ENCODE results near the gene SLC44A2.

SLC44A2 gene

DNA sequence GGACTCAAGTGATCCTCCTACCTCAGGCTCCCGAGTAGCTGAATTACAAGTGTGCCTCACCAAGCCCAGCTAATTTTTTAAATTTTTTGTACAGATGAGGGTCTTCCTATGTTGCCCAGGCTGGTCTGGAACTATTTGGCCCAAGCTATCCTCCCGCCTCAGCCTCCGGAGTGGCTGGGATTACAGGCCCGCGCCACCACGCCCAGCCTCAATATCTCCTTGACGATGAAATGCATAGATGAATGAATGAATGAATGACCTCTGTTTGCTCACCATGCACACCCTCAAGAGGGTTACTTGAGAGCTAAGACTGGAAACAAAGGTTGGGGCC is 23.4 kb upstream of the SLC44A2 start:
- H3K4me1 Mint-ChIP-seq: peaks cover 22% of the 10 kb centered on the region
- H3K27me3 Mint-ChIP-seq: no peaks in the 10 kb centered on the region
- no peak for DNase-seq (ENCODE audit: low spot score in 2 of 2)
- peak overlapping the region; percentile 99 for H3K4me3 Mint-ChIP-seq
- H3K27ac Mint-ChIP-seq (ENCODE audit: low read depth): no peak overlapping the region
- H3K9me3 Mint-ChIP-seq: no peaks in the 10 kb centered on the region
- peaks cover 29% of the 10 kb centered on the region for H3K36me3 Mint-ChIP-seq (ENCODE audit: insufficient read depth)
- no peak for ATAC-seq (replicated peaks; ENCODE audit: extremely low read depth, poor library complexity, severe bottlenecking)

DNA sequence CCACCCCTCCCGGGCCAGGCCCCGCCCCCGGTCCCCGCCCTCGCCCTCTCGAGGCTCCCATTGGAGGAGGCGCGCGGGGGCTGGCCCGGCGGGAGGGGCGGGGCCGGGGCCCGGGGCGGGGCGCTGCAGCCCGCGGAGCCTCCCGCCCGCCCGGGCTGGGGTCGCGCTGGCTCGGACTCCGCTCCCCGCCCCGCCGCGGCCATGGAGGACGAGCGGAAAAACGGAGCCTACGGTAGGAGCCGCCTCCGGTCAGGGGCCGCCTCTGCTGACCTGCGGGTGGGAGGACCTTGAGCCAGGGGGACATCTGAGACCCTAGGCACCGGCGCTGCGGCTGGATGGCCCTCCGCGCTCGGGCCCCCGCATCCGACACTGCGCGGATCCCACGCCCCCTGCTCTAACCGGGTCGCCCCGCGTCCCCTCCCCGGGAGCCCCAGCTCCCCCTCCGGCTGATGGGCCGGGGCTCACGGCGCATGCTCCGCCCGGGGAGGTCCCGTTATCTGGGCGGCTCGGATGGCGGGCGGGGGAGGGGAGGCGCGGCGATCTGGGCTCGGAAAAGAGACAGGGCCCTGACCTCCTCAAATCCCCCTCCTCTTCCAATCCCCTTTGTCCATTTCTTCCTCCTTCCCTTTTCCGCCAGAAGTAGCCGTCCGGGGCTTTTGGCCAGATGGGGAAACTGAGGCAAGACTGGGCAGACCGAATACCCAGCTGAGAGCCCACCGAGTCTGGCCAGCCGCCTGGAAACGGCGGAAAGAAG is 22.8 kb upstream of the SLC44A2 start:
- Mint-ChIP-seq H3K36me3 (ENCODE audit: insufficient read depth) (peaks cover 29% of the 10 kb centered on the region), H3K4me3 (peak overlapping the region; percentile 99), H3K27ac (ENCODE audit: low read depth) (peak overlapping the region; percentile 99), H3K4me1 (peaks cover 20% of the 10 kb centered on the region), H3K9me3 (no peaks in the 10 kb centered on the region), H3K27me3 (no peaks in the 10 kb centered on the region)
- peak; percentile 60 for ATAC-seq (replicated peaks; ENCODE audit: extremely low read depth, poor library complexity, severe bottlenecking)
- DNase-seq (ENCODE audit: low spot score in 2 of 2): peak; percentile 62 to 70

DNA sequence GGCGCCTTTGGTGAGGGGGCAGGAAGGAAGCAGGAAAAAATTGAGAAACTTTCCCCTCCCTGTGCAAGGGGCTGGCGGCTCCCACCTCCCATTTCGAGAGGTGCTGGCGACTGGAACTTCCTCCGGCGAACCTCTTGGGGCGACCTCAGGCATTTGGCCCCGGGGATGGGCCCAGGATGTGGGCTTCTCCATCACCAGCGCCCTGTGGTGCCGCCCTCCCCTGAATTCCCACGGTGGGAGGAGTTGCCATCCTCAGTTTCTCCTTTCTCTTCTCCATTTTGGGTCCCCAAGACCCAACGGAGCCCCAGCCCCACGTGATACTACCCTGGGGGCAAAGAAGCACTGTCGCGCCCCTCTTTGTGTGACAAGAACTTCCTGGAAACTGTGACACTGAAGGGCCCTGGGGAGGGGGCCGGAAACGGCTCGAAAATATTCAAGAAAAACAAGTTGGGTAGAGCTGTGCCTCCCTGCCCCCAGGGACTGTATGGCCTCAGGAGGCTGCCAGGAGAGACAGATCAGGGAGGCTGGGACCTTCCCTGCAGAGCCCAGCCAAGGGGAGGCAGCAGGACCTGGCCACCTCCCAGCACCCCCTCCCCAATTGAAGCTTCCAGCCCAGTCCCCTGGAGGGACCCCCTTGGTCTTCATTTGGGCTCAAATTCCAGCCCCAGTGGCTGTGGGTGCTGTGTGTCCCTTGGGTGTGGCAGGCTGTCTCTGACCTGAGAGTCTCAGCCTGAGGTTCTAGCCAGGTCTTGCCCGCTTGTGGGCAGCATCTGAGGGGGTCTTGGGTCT is 22.1 kb upstream of the SLC44A2 start:
- H3K27ac Mint-ChIP-seq (ENCODE audit: low read depth): peak overlapping the region; percentile 99
- peaks cover 20% of the 10 kb centered on the region for H3K4me1 Mint-ChIP-seq
- no peaks in the 10 kb centered on the region for H3K9me3 Mint-ChIP-seq
- H3K27me3 Mint-ChIP-seq: no peaks in the 10 kb centered on the region
- peak overlapping the region; percentile 99 for H3K4me3 Mint-ChIP-seq
- DNase-seq (ENCODE audit: low spot score in 2 of 2) (peak; percentile 49 to 79), ATAC-seq (replicated peaks; ENCODE audit: extremely low read depth, poor library complexity, severe bottlenecking) (peak; percentile 76)
- H3K36me3 Mint-ChIP-seq (ENCODE audit: insufficient read depth): peaks cover 31% of the 10 kb centered on the region

DNA sequence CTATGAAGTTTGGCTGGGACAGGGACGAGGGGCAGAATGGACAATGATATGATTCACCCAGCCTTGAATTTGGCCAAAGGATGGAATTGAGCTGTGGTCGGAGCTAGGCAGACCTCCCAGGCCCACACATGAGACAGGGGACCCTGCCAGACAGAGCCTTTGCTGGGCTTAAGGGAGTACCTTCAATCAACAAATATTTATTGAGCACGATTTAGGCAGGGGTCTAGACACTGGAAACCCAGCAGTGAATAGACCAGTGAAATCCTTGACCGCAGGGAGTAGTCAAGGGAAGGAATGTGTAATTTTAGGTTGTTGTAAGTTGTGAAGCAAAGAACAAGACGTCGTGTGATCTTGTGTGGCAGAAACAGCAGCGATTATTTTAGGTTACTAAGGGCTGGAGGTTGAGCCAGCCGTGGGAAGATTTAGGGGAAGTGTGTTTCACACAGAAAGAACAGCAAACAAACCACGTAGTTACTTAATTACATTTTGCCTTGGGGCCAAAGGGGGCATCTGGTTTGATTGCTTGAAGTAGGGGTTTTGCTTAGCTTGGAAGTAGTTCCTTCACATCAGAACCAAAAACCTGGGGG is 21.4 kb upstream of the SLC44A2 start:
- Mint-ChIP-seq H3K4me1 (peaks cover 20% of the 10 kb centered on the region), H3K27me3 (no peaks in the 10 kb centered on the region), H3K4me3 (peak overlapping the region; percentile 99), H3K9me3 (no peaks in the 10 kb centered on the region), H3K27ac (ENCODE audit: low read depth) (peak overlapping the region; percentile 99), H3K36me3 (ENCODE audit: insufficient read depth) (peaks cover 31% of the 10 kb centered on the region)
- DNase-seq (ENCODE audit: low spot score in 2 of 2) (peak in 1 of 2 donors; percentile 52), ATAC-seq (replicated peaks; ENCODE audit: extremely low read depth, poor library complexity, severe bottlenecking) (peak; percentile 54)

DNA sequence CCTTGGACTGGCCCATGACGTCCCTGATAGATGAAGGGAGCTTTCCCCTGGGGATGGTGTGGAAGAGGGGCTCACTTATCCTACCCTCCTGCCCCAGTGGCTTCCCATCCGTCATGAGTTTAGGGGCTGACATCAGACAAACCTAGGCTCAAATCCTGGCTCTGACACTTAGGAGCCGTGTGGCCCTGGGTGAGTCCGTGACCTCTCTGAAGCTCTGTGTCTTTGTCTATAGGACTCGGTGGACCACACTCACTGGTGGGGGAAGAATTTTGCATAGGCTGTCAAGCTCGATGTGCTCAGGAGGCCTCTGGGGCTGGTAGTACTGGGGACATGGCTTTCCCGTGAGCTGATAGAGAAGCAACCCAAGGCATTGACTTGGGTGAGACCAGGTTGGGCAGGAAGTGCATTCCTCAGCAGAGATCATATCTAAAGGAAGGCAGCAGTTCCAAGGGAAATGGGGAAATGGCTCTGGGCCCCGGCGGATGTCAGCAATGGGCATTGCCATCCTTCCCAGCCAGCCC is 20.8 kb upstream of the SLC44A2 start:
- H3K4me1 Mint-ChIP-seq: peaks cover 20% of the 10 kb centered on the region
- H3K4me3 Mint-ChIP-seq: peak overlapping the region; percentile 99
- H3K36me3 Mint-ChIP-seq (ENCODE audit: insufficient read depth): peaks cover 32% of the 10 kb centered on the region
- no peaks in the 10 kb centered on the region for H3K27me3 Mint-ChIP-seq
- H3K27ac Mint-ChIP-seq (ENCODE audit: low read depth): peak overlapping the region; percentile 99
- no peaks in the 10 kb centered on the region for H3K9me3 Mint-ChIP-seq
- DNase-seq (ENCODE audit: low spot score in 2 of 2) (peak in 1 of 2 donors; percentile 24), ATAC-seq (replicated peaks; ENCODE audit: extremely low read depth, poor library complexity, severe bottlenecking) (no peak)

DNA sequence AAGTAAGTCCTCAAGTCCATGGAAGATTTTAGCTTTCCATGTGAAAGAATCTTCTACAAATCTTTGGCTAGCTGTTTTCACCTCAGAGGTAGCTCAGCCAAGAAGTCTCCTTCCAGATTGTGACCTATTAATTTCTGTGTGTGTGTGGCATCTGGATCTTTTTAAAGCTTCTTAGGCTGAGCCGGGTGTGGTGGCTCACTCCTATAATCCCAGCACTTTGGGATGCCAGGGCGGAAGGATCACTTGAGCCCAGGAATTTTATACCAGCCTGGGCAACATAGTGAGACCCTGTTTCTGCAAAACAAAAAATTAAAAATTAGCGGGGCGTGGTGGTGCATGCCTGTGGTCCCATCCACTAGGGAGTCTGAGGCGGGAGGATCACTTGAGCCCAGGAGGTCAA is 13.4 kb upstream of the SLC44A2 start:
- no peaks in the 10 kb centered on the region for H3K9me3 Mint-ChIP-seq
- no peak overlapping the region for H3K4me3 Mint-ChIP-seq
- no peak for DNase-seq (ENCODE audit: low spot score in 2 of 2)
- peaks cover 6% of the 10 kb centered on the region for H3K36me3 Mint-ChIP-seq (ENCODE audit: insufficient read depth)
- peaks cover 23% of the 10 kb centered on the region for H3K4me1 Mint-ChIP-seq
- no peak overlapping the region for H3K27ac Mint-ChIP-seq (ENCODE audit: low read depth)
- ATAC-seq (replicated peaks; ENCODE audit: extremely low read depth, poor library complexity, severe bottlenecking): no peak
- H3K27me3 Mint-ChIP-seq: no peaks in the 10 kb centered on the region

DNA sequence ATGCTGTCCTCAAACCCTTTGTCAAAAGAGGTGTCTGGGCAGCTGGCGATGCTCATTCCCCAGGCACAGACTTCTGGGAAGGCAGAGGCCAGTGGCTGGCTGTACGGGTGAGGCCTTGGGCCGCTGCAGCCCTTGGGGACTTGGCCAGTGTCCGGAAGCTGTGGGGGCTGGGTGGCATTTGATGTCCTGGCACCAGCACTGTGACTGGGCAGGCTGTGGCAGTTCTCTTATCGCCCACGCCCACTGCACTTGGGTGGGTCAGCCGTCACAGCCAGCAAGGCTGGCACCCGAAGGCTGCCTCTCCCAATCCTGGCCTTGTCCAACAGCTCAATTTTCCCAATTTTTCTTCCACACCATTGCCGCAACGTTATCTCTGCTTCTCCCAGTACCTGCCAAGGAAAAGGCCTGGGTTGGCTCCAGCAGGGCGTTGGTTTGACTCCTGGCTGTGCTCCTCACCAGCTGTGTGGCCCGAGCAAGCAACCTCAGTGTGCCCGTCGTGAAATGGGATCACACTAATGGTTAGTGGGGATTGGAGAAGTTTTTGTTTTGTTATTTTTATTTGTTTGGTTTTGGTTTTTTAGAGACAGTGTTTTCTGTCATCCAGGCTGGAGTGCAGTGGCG is 12.7 kb upstream of the SLC44A2 start:
- ATAC-seq (replicated peaks; ENCODE audit: extremely low read depth, poor library complexity, severe bottlenecking) (no peak), DNase-seq (ENCODE audit: low spot score in 2 of 2) (no peak)
- H3K4me3 Mint-ChIP-seq: no peak overlapping the region
- H3K27me3 Mint-ChIP-seq: no peaks in the 10 kb centered on the region
- H3K9me3 Mint-ChIP-seq: no peaks in the 10 kb centered on the region
- H3K4me1 Mint-ChIP-seq: peaks cover 28% of the 10 kb centered on the region
- H3K27ac Mint-ChIP-seq (ENCODE audit: low read depth): no peak overlapping the region
- H3K36me3 Mint-ChIP-seq (ENCODE audit: insufficient read depth): peaks cover 8% of the 10 kb centered on the region

DNA sequence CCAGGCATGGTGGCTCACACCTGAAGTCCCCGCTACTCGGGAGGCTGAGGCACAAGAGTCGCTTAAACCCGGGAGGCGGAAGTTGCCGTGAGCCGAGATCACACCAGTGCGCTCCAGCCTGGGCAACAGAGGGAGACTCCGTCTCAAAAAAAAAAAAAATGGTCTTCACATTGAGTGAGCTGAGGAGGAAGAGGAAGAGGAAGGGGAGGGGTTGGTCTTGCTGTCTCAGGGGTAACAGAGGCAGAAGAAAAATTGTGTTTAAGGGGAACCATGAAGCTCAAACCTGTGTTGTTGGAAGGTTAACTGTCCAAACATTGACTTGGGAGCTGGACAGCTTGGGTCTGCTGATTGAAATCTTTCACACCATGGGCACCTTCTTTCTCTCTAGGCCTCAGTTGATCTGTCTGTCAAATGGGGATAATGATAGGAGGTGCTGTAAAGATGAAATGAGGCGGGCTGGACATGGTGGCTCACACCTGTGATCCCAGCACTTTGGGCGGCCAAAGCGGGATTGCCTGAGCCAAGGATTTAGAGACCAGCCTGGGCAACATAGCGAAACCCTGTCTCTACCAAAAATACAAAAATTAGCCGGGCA is 9.8 kb upstream of the SLC44A2 start:
- peak overlapping the region; percentile 55 for H3K4me3 Mint-ChIP-seq
- H3K4me1 Mint-ChIP-seq: peaks cover 33% of the 10 kb centered on the region
- no peaks in the 10 kb centered on the region for H3K9me3 Mint-ChIP-seq
- no peaks in the 10 kb centered on the region for H3K27me3 Mint-ChIP-seq
- DNase-seq (ENCODE audit: low spot score in 2 of 2) (no peak), ATAC-seq (replicated peaks; ENCODE audit: extremely low read depth, poor library complexity, severe bottlenecking) (no peak)
- H3K36me3 Mint-ChIP-seq (ENCODE audit: insufficient read depth): peaks cover 15% of the 10 kb centered on the region
- peak overlapping the region; percentile 90 for H3K27ac Mint-ChIP-seq (ENCODE audit: low read depth)

DNA sequence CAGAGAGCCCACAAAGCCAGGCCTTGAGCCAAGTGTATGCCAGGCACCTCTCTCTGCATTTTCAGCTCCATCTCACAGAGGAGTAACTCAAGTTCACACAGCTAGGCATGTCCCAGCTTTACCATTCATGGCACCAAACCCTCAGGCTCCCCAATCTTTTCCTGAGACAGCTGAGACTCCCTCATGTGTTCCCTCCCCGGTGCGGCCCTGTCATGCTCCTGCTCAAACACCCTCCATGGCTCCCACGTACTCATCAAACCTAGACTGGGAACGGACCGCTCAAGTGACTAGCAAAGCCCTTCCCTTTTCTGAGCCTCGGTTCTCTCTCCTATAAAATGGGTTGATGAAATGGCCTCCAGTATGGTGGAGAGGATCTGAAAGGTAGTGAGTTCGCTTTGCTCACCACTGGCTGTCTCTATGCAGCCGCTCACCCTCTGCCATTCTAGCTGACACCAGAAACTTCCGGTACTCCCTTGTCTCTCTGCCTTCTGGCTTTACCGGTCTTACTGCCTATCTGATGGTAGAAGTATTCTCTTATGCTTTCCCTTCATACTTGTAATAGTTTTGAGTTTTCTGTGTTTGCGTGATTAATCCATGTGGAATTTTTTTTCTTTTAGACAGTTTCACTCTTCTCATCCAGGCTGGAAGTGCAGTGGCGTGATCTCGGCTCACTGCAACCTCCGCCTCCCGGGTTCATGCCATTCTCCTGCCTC is 7.8 kb upstream of the SLC44A2 start:
- Mint-ChIP-seq H3K4me3 (no peak overlapping the region), H3K27me3 (no peaks in the 10 kb centered on the region)

DNA sequence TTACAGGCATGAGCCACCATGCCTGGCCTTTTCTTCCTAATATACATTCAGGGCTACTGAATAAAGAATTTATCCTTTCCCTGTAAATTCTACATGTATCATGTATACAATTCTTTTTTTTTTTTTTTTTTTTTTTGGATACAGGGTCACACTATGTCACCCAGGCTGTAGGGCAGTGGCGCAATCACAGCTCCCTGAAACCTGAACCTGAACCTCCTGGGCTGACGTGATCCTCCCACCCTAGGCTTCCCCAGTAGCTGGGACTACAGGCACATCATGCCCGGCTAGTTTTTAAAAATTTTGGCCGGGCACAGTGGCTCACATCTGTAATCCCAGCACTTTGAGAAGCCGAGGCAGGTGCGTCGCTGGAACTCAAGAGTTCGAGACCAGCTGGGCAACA is 6.5 kb upstream of the SLC44A2 start:
- no peak overlapping the region for H3K4me3 Mint-ChIP-seq
- H3K27me3 Mint-ChIP-seq: no peaks in the 10 kb centered on the region
- ATAC-seq (replicated peaks; ENCODE audit: extremely low read depth, poor library complexity, severe bottlenecking) (no peak), DNase-seq (ENCODE audit: low spot score in 2 of 2) (no peak)
- H3K4me1 Mint-ChIP-seq: peaks cover 44% of the 10 kb centered on the region
- peaks cover 25% of the 10 kb centered on the region for H3K36me3 Mint-ChIP-seq (ENCODE audit: insufficient read depth)
- H3K27ac Mint-ChIP-seq (ENCODE audit: low read depth): no peak overlapping the region
- no peaks in the 10 kb centered on the region for H3K9me3 Mint-ChIP-seq

More for the DNA sequence above, 7.8 kb upstream of the SLC44A2 start:
- Mint-ChIP-seq H3K36me3 (ENCODE audit: insufficient read depth) (peaks cover 23% of the 10 kb centered on the region), H3K4me1 (peaks cover 49% of the 10 kb centered on the region), H3K27ac (ENCODE audit: low read depth) (peak overlapping the region; percentile 90), H3K9me3 (no peaks in the 10 kb centered on the region)
- ATAC-seq (replicated peaks; ENCODE audit: extremely low read depth, poor library complexity, severe bottlenecking): no peak
- no peak for DNase-seq (ENCODE audit: low spot score in 2 of 2)

DNA sequence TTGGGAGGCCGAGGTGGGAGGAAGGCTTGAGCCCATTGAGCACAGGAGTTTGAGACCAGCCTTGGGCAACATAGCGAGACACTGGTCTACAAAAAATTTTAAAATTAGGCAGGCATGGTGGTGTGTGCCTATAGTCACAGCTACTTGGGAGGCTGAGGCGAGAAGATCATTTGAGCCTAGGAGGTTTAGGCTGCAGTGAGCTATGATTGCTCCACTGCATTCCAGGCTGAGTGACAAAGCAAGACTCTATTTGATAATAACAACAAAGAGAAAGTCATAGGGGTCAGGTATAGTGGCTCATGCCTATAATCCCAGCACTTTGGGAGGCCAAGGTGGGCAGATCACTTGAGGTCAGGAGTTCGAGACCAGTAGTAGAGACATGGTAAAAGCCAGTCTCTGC is 4.6 kb upstream of the SLC44A2 start:
- Mint-ChIP-seq H3K27ac (ENCODE audit: low read depth) (peak overlapping the region; percentile 19), H3K36me3 (ENCODE audit: insufficient read depth) (peaks cover 27% of the 10 kb centered on the region), H3K9me3 (no peaks in the 10 kb centered on the region), H3K27me3 (no peaks in the 10 kb centered on the region), H3K4me1 (peaks cover 46% of the 10 kb centered on the region), H3K4me3 (no peak overlapping the region)
- ATAC-seq (replicated peaks; ENCODE audit: extremely low read depth, poor library complexity, severe bottlenecking) (no peak), DNase-seq (ENCODE audit: low spot score in 2 of 2) (no peak)

Data from central memory CD8-positive, alpha-beta T cell (primary cell).